Endothelial cell of umbilical vein (primary cell): ENCODE data around the gene VWA8. TPM values are rescaled to one million over a fixed set of nuclear protein-coding genes. Genes with fewer than 3 reads are reported as not detected.

ENCODE experiments used
- BruUV-seq: library from RNA; stranded (reverse); fragments of 400-500 nt; replicated peaks from 2 replicates; lab custom pipeline; 2021; lab: Mats Ljungman, UMichigan
- CTCF ChIA-PET: fragments of 300-600, 350-600 bp; sonication (Branson Sonifier 250); formaldehyde crosslinking; loops from one replicate; lab custom pipeline; 2021; ENCODE audit warnings: antibody characterized with exemption, inconsistent platforms; lab: Charles Lee
- POLR2A ChIA-PET: fragments of 300-600, 350-600 bp; sonication (Branson Sonifier 250); formaldehyde crosslinking; loops from one replicate; lab custom pipeline; 2021; ENCODE audit warnings: antibody characterized with exemption, inconsistent platforms; lab: Charles Lee
- DNase-seq: peaks from one replicate; pipeline ENCODE4 v3.0.0-alpha.2; 2011; ENCODE audit warnings: low read depth, low spot score
- FAIRE-seq: peaks from 2 replicates; lab custom pipeline; 2011; peaks lifted over from hg19 to GRCh38; lab: Jason Lieb, UNC
- H2AFZ ChIP-seq: 2 replicates; pipeline ENCODE4 v1.6.0; 2012; ENCODE audit warnings: low read depth, low read length, control low read depth, inconsistent platforms
- H3K27ac ChIP-seq: 2 replicates; pipeline ENCODE4 v1.5.1; 2011; ENCODE audit warnings: low read depth, mild to moderate bottlenecking, control low read depth, low read length, moderate library complexity; ENCODE audit not compliant: insufficient read depth
- H3K27me3 ChIP-seq, 2 experiments: 2 replicates each; pipeline versions ENCODE4 v1.6.0 to v1.6.1; 2011; ENCODE audit warnings: low read length in 2 of 2, mixed read lengths in 1 of 2; ENCODE audit not compliant: control insufficient read depth in 2 of 2, insufficient read depth in 2 of 2
- H3K36me3 ChIP-seq, 2 experiments: 2 replicates in 1 of 2; 3 replicates in 1 of 2; pipeline ENCODE4 v1.5.1; 2011; ENCODE audit warnings: low read length in 2 of 2, mild to moderate bottlenecking in 1 of 2, moderate library complexity in 1 of 2; ENCODE audit not compliant: control insufficient read depth in 2 of 2, insufficient read depth in 2 of 2; ENCODE audit errors: extremely low read depth in 1 of 2
- H3K4me1 ChIP-seq: 3 replicates; pipeline ENCODE4 v1.5.1; 2011; ENCODE audit warnings: mild to moderate bottlenecking, low read length; ENCODE audit not compliant: control insufficient read depth, insufficient read depth; ENCODE audit errors: extremely low read depth
- H3K4me2 ChIP-seq: 2 replicates; pipeline ENCODE4 v1.6.1; 2011; ENCODE audit warnings: low read length, control low read depth, mixed read lengths; ENCODE audit not compliant: insufficient read depth
- H3K4me3 ChIP-seq, 3 experiments: fragments of 200-600 bp in 1 of 3; sonication (generic), shearing (Covaris generic) in 1 of 3; replicated peaks in 1 of 3; 2 replicates each; pipeline ENCODE4 v1.5.1; 2011 to 2016; ENCODE audit warnings: control low read depth in 3 of 3, low read length in 3 of 3, mild to moderate bottlenecking in 2 of 3, inconsistent platforms in 1 of 3, low read depth in 1 of 3, moderate library complexity in 1 of 3; ENCODE audit not compliant: insufficient read depth in 1 of 3
- H3K79me2 ChIP-seq: 2 replicates; pipeline ENCODE4 v1.6.0; 2012; ENCODE audit warnings: low read length, inconsistent platforms; ENCODE audit not compliant: control insufficient read depth, insufficient read depth
- H3K9ac ChIP-seq: replicated peaks from 2 replicates; pipeline ENCODE3; 2011; ENCODE audit warnings: low read length, control low read depth; ENCODE audit not compliant: insufficient read depth; ENCODE audit errors: extremely low read depth
- H3K9me1 ChIP-seq: replicated peaks from 3 replicates; pipeline ENCODE4 v1.6.0; 2011; ENCODE audit warnings: mild to moderate bottlenecking, low read length; ENCODE audit not compliant: control insufficient read depth, insufficient read depth; ENCODE audit errors: extremely low read depth
- H3K9me3 ChIP-seq: replicated peaks from 2 replicates; pipeline ENCODE4 v1.5.1; 2012; ENCODE audit warnings: low read length, inconsistent platforms; ENCODE audit not compliant: control insufficient read depth, insufficient read depth
- H4K20me1 ChIP-seq: replicated peaks from 2 replicates; pipeline ENCODE3; 2011; ENCODE audit warnings: mild to moderate bottlenecking, low read length; ENCODE audit not compliant: control insufficient read depth, insufficient read depth; ENCODE audit errors: extremely low read depth
- CTCF ChIP-seq, 2 donors: IDR thresholded peaks; 1 replicate in 1 of 2; 2 replicates in 1 of 2; pipeline ENCODE4 v1.5.1; 2011; ENCODE audit warnings: low read length in 2 of 2, mild to moderate bottlenecking in 2 of 2, moderate library complexity in 2 of 2, control low read depth in 1 of 2, inconsistent platforms in 1 of 2, low read depth in 1 of 2; ENCODE audit not compliant: insufficient read depth in 1 of 2; ENCODE audit errors: extremely low read depth in 1 of 2
- EZH2 ChIP-seq: IDR thresholded peaks from 2 replicates; pipeline ENCODE4 v1.6.1; 2012; ENCODE audit warnings: borderline replicate concordance, low read depth, mild to moderate bottlenecking, moderate library complexity, low read length, inconsistent platforms; ENCODE audit not compliant: severe bottlenecking
- FOS ChIP-seq: IDR thresholded peaks from 2 replicates; pipeline ENCODE4 v1.6.1; 2011; ENCODE audit warnings: mild to moderate bottlenecking, low read length, moderate library complexity, borderline replicate concordance; ENCODE audit not compliant: insufficient read depth
- GATA2 ChIP-seq: IDR thresholded peaks from 2 replicates; pipeline ENCODE4 v1.7.0; 2011; ENCODE audit warnings: low read depth, mild to moderate bottlenecking, moderate library complexity, mixed read lengths, low read length; ENCODE audit not compliant: insufficient read length, insufficient read depth
- JUN ChIP-seq: IDR thresholded peaks from 2 replicates; pipeline ENCODE4 v1.6.1; 2011; ENCODE audit warnings: borderline replicate concordance, low read depth; ENCODE audit not compliant: insufficient read length, insufficient read depth
- MAX ChIP-seq: IDR thresholded peaks from 2 replicates; pipeline ENCODE4 v1.6.1; 2011; ENCODE audit not compliant: insufficient read depth, insufficient read length
- MYC ChIP-seq: IDR thresholded peaks from one replicate; pipeline ENCODE4 v1.6.1; 2011; ENCODE audit warnings: mild to moderate bottlenecking, low read depth, low read length
- POLR2A ChIP-seq: IDR thresholded peaks from 2 replicates; pipeline ENCODE4 v1.6.1; 2012; ENCODE audit warnings: low read depth, mild to moderate bottlenecking, control low read depth, low read length
- POLR2AphosphoS5 ChIP-seq: IDR thresholded peaks from 2 replicates; pipeline ENCODE4 v1.6.1; 2012; ENCODE audit warnings: low read depth, mild to moderate bottlenecking, control low read depth, low read length, moderate library complexity; ENCODE audit not compliant: insufficient read depth
- dilution Hi-C: fragments of 300-500 bp; cut with MboI; formaldehyde crosslinking; loops from one replicate; pipeline ENCODE4 v1.15.0; 2019; ENCODE audit warnings: low sequenced_read_pairs; ENCODE audit not compliant: extremely low pct_ligation_motif_present
- intact Hi-C: fragments of 100-400 bp; cut with micrococcal nuclease; formaldehyde crosslinking; loops from one replicate; pipeline ENCODE4 v1.10.0; 2022
- polyA plus RNA-seq, 4 experiments: library from polyadenylated mRNA; depleted of rRNA in 3 of 4; stranded (reverse) in 3 of 4; unstranded in 1 of 4; fragments of >200 nt; gene quantifications; 2 replicates each; pipeline versions ENCODE4 v1.2.1 to v1.2.3, GENCODE V29; 2011 to 2012; ENCODE audit warnings: missing spikeins in 1 of 4
- total RNA-seq: library from RNA; stranded (reverse); gene quantifications from 2 replicates; pipeline ENCODE4 v1.2.3, GENCODE V29; 2021

VWA8 gene
- total and polyA plus RNA-seq, 2 donors (not counting 3 experiments of a cell fraction or from before 2014, with no cell fraction given): 2.9 to 11.3 TPM

- dilution Hi-C loops (no loop called here), intact Hi-C loops (loop anchor here (10.0 kb wide), 2 partner anchors 77 to 447 kb away; partner anchors contain the start of gene KBTBD7)
- Histone ChIP-seq H3K4me2 (no peak overlapping the region), H4K20me1 (no peaks in the 10 kb centered on the region), H3K9me1 (no peaks in the 10 kb centered on the region), H3K4me3 (no peak overlapping the region), H3K9me3 (no peaks in the 10 kb centered on the region), H3K27ac (no peak overlapping the region), H3K27me3 (no peaks in the 10 kb centered on the region), H3K36me3 (no peaks in the 10 kb centered on the region), H3K79me2 (no peaks in the 10 kb centered on the region), H3K4me1 (peaks cover 34% of the 10 kb centered on the region), H2AFZ (no peak overlapping the region), H3K9ac (no peak overlapping the region)
- TF ChIP-seq GATA2 (no peak), MAX (no peak), JUN (no peak), POLR2AphosphoS5 (no peak), EZH2 (no peak), FOS (no peak), POLR2A (no peak), CTCF (IDR thresholded peaks at IDR 0.05; ENCODE audit: extremely low read depth in 1 of 2, insufficient read depth in 1 of 2, low read depth in 1 of 2, low read length in 2 of 2) (no peak), MYC (no peak)
- ChIA-PET CTCF (no interaction called here), POLR2A (no interaction called here)
- no peak for FAIRE-seq
- no peak for DNase-seq
- no TSS peak for BruUV-seq
These were observed 319.5 kb downstream of the VWA8 start for GRCh38 chr13:41641429-41641828.
